ENCODE measurements around the gene SIRT5.

SIRT5 gene

GRCh38 chr6:13574571-13575376 lies at the start of gene SIRT5:
TSS of gene SIRT5 (plus strand) at chr6:13574601. CDS start at chr6:13584111, 9,510 bp downstream.
- DNase-seq = peak; percentile 83 to 95 (median 87)

GRCh38 chr6:13524801-13525508 lies 49.4 kb upstream of the SIRT5 start:
- no peak for DNase-seq

GRCh38 chr6:13526357-13526726 lies 48.1 kb upstream of the SIRT5 start:
- DNase-seq = no peak

GRCh38 chr6:13526727-13527670 lies 47.4 kb upstream of the SIRT5 start:
- peak in 2 of 3 experiments; percentile 44 to 82 for DNase-seq

- no peak for DNase-seq
Observed at GRCh38 chr6:13527671-13528056, 46.7 kb upstream of the SIRT5 start.

- peak in 1 of 3 experiments; percentile 18 for DNase-seq
Observed at GRCh38 chr6:13528232-13528631, 46.2 kb upstream of the SIRT5 start.

GRCh38 chr6:13528777-13529343 lies 45.5 kb upstream of the SIRT5 start:
- DNase-seq = peak in 1 of 3 experiments; percentile 18

- DNase-seq = no peak
Observed at GRCh38 chr6:13531956-13532355, 42.4 kb upstream of the SIRT5 start.

GRCh38 chr6:13534536-13534935 lies 39.9 kb upstream of the SIRT5 start:
- DNase-seq = no peak

- no peak for DNase-seq
Observed at GRCh38 chr6:13535306-13535705, 39.1 kb upstream of the SIRT5 start.

GRCh38 chr6:13536796-13537526 lies 37.4 kb upstream of the SIRT5 start:
- DNase-seq = no peak

- no peak for DNase-seq
Observed at GRCh38 chr6:13537527-13537897, 36.9 kb upstream of the SIRT5 start.

GRCh38 chr6:13538084-13538483 lies 36.3 kb upstream of the SIRT5 start:
- DNase-seq = peak in 1 of 3 experiments; percentile 47

- DNase-seq = no peak
Observed at GRCh38 chr6:13538600-13538999, 35.8 kb upstream of the SIRT5 start.

- no peak for DNase-seq
Observed at GRCh38 chr6:13539572-13539971, 34.8 kb upstream of the SIRT5 start.

GRCh38 chr6:13541496-13541895 lies 32.9 kb upstream of the SIRT5 start:
- DNase-seq = no peak

- no peak for DNase-seq
Observed at GRCh38 chr6:13544454-13545186, 29.8 kb upstream of the SIRT5 start.

GRCh38 chr6:13545885-13546284 lies 28.5 kb upstream of the SIRT5 start:
- no peak for DNase-seq

- DNase-seq = no peak
Observed at GRCh38 chr6:13548500-13549210, 25.7 kb upstream of the SIRT5 start.

GRCh38 chr6:13550656-13551055 lies 23.7 kb upstream of the SIRT5 start:
- no peak for DNase-seq

- no peak for DNase-seq
Observed at GRCh38 chr6:13553646-13554045, 20.8 kb upstream of the SIRT5 start.
